Measurements from ENCODE around the gene C6orf141. TPM values are rescaled to one million over a fixed set of nuclear protein-coding genes. Genes with fewer than 3 reads are reported as not detected.
"Not testable (repeated sequence)": the region's sequence is repeated elsewhere in the genome, so short reads cannot be mapped to it uniquely, and the experiment has no call there.

The C6orf141 gene
- total RNA-seq, 1 experiment from 2014 or later = 31.6 TPM

- Histone ChIP-seq H3K9ac (ENCODE audit: low read length) (no peak overlapping the region), H4K20me1 (ENCODE audit: insufficient read depth) (no peaks in the 10 kb centered on the region), H3K9me2 (ENCODE audit: insufficient read depth) (no peaks in the 10 kb centered on the region), H3K27me3 (ENCODE audit: insufficient read depth, low read length) (no peaks in the 10 kb centered on the region), H3K4me3 (replicated peaks in 1 of 2; ENCODE audit: low read depth in 1 of 2, low read length in 2 of 2) (no peak overlapping the region), H3K4me1 (ENCODE audit: control insufficient read depth in 1 of 2, insufficient read depth in 2 of 2, low read length in 2 of 2) (no peaks in the 10 kb centered on the region), H3K79me2 (ENCODE audit: insufficient read depth, low read length) (no peaks in the 10 kb centered on the region), H3K36me3 (ENCODE audit: control insufficient read depth in 1 of 2, insufficient read depth in 2 of 2, low read length in 2 of 2) (no peaks in the 10 kb centered on the region), H3K9me3 (ENCODE audit: control insufficient read depth in 1 of 2, insufficient read depth in 1 of 2, low read depth in 1 of 2, low read length in 2 of 2) (no peaks in the 10 kb centered on the region), H3K27ac (ENCODE audit: low read depth, low read length) (no peak overlapping the region), H3K4me2 (ENCODE audit: low read length) (no peak overlapping the region), H2AFZ (ENCODE audit: low read depth, low read length, poor library complexity, severe bottlenecking) (no peak overlapping the region)
- RAD21 ChIA-PET (ENCODE audit: low non-redundant PET in 1 of 2, low total read pairs in 2 of 2, uncharacterized antibody in 2 of 2, unreplicated experiment in 2 of 2) = no interaction called here
- CTCF ChIA-PET = no interaction called here
- POLR2A ChIA-PET = no interaction called here
- BruUV-seq (replicated peaks) = no TSS peak
- intact Hi-C loops (cut with micrococcal nuclease) = no loop called here
- ATAC-seq (no peak), DNase-seq (ENCODE audit: low read depth, low spot score) (no peak)
- no peak for TF ChIP-seq ZBTB33 (IDR thresholded peaks at IDR 0.05; ENCODE audit: extremely low read depth, insufficient replicate concordance, low read length)
- no peak for TF ChIP-seq SIN3A (IDR thresholded peaks at IDR 0.05; ENCODE audit: low read depth)
- TF ChIP-seq ZNF274 (IDR thresholded peaks at IDR 0.05; ENCODE audit: low read depth, low read length) = no peak
- no peak for TF ChIP-seq CBX3 (IDR thresholded peaks at IDR 0.05; ENCODE audit: low read depth)
- no peak for TF ChIP-seq SRF (IDR thresholded peaks at IDR 0.05; ENCODE audit: low read depth)
- TF ChIP-seq YY1 (IDR thresholded peaks at IDR 0.05; ENCODE audit: extremely low read depth, insufficient replicate concordance, low read depth, low read length) = no peak
- TF ChIP-seq EZH2 (IDR thresholded peaks at IDR 0.05) = no peak
- no peak for TF ChIP-seq FOSL1 (IDR thresholded peaks at IDR 0.05; ENCODE audit: low read depth)
- TF ChIP-seq EGR1 (IDR thresholded peaks at IDR 0.05; ENCODE audit: low read depth) = no peak
Measured at GRCh38 chr6:49582529-49582928, 32.1 kb downstream of the C6orf141 start.

- DNase-seq (ENCODE audit: low read depth, low spot score); H3K4me1 ChIP-seq (ENCODE audit: control insufficient read depth in 1 of 2, insufficient read depth in 2 of 2, low read length in 2 of 2); RAD21 ChIA-PET (ENCODE audit: low non-redundant PET in 1 of 2, low total read pairs in 2 of 2, uncharacterized antibody in 2 of 2, unreplicated experiment in 2 of 2); H3K79me2 ChIP-seq (ENCODE audit: insufficient read depth, low read length); H3K9me3 ChIP-seq (ENCODE audit: control insufficient read depth in 1 of 2, insufficient read depth in 1 of 2, low read depth in 1 of 2, low read length in 2 of 2); H2AFZ ChIP-seq (ENCODE audit: low read depth, low read length, poor library complexity, severe bottlenecking); H3K27me3 ChIP-seq (ENCODE audit: insufficient read depth, low read length); H4K20me1 ChIP-seq (ENCODE audit: insufficient read depth); intact Hi-C loops (cut with micrococcal nuclease); BruUV-seq (replicated peaks); H3K9ac ChIP-seq (ENCODE audit: low read length); CTCF ChIA-PET; ATAC-seq; H3K4me3 ChIP-seq (replicated peaks in 1 of 2; ENCODE audit: low read depth in 1 of 2, low read length in 2 of 2); H3K36me3 ChIP-seq (ENCODE audit: control insufficient read depth in 1 of 2, insufficient read depth in 2 of 2, low read length in 2 of 2); H3K9me2 ChIP-seq (ENCODE audit: insufficient read depth); POLR2A ChIA-PET; H3K4me2 ChIP-seq (ENCODE audit: low read length); H3K27ac ChIP-seq (ENCODE audit: low read depth, low read length): not testable (repeated sequence)
Measured at GRCh38 chr6:49587262-49587661, 36.8 kb downstream of the C6orf141 start.

Other genes starting within 250 kb of the C6orf141 start
- gene MMUT, start 87.4 kb upstream of the C6orf141 start, total RNA-seq (2021; ENCODE audit: unreplicated experiment) = 12.4 TPM
- 11.3 TPM for gene CENPQ, start 87.3 kb upstream of the C6orf141 start, total RNA-seq (2021; ENCODE audit: unreplicated experiment)
- not detected for gene GLYATL3, start 50.7 kb upstream of the C6orf141 start, total RNA-seq (2021; ENCODE audit: unreplicated experiment)
- 0.57 TPM for gene RHAG, start 86.2 kb downstream of the C6orf141 start, total RNA-seq (2021; ENCODE audit: unreplicated experiment)
- gene CRISP2, start 162.9 kb downstream of the C6orf141 start, total RNA-seq (2021; ENCODE audit: unreplicated experiment) = not detected
- not detected for gene CRISP3, start 193.7 kb downstream of the C6orf141 start, total RNA-seq (2021; ENCODE audit: unreplicated experiment)
- gene PGK2, start 236.6 kb downstream of the C6orf141 start, total RNA-seq (2021; ENCODE audit: unreplicated experiment) = not detected

Measured in HCT116 (cell line).